GM19193 (cell line): ENCODE data around the gene SERPINB1.

Source experiments
- POLR2A ChIP-seq: IDR thresholded peaks from 4 replicates; pipeline ENCODE4 v1.6.1; 2011; ENCODE audit not compliant: insufficient read depth, insufficient read length; ENCODE audit errors: extremely low read depth

The SERPINB1 gene

DNA sequence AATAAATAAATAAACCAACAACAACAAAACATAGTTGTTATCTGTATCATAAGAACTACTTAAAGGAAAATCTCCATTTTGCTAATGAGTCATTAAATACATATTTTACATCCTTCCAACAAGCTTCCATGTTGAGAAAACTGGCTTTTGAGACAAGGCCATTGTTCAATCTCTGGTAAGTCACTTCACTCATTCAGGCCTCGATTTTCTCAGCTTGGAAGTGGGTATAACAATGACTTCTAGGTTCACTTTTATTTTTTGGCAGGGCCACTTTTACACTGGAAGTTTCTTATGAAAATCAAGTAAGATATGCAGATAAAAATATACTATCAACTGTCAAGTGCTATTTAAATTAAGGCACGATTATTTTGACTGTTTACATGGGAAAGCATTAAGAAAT is 46.5 kb downstream of the SERPINB1 start:
- TF ChIP-seq POLR2A: no peak

DNA sequence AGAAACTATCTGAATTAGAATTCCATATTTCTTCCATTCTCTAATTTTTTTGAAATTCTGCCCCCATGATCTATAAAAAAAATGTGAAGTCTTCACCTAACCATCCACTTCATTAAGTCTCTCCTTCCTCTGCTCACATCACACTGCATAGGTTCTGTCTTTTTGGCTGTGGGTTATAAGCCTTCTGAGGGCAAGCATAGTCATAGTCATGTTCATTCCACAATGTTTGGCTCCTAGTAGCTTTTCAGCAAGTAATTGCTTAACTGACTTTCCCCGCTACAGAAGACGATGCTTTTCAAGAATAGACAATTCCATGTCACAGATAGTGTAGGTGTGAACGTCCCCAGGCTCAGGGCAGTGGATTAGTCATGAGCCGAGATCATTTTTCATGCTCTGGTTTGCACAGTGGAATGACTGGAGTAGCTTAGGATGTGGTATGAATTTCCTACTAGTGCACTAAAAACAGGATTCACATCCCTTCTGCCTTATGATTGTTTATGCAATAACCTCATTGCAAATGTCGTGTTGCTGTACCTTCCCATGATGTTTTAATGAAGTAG is 47.4 kb downstream of the SERPINB1 start:
- no peak for TF ChIP-seq POLR2A

DNA sequence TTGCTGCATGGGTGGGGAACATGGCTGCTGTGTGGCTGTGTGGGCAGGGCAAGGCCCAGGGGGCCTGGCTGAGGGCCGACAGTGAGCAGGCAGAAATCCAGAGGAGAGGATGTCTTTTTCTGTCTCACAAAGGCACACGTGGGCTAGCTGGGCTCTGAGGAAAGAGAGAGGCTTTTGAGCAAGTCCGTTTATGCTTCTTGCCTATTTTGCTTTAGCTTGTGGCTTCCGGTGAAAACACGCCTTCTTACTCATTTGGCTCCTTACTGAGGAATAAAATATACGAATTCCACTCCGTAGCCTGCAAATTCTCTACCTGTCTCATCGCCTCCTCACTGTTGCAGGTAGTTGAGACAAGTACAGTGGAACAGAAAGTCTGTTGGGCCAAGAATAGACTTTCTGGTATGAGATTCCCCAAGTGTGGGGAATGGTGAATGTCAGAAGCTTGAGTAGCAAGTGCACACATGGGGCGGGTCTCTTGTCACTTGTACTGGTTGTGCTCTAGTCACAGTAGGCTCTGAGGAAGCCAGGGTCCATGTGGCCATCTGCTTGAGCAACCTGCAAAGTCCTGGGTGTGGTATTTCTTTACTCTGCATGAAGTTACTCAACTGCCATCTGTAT is 48.0 kb downstream of the SERPINB1 start:
- no peak for TF ChIP-seq POLR2A

DNA sequence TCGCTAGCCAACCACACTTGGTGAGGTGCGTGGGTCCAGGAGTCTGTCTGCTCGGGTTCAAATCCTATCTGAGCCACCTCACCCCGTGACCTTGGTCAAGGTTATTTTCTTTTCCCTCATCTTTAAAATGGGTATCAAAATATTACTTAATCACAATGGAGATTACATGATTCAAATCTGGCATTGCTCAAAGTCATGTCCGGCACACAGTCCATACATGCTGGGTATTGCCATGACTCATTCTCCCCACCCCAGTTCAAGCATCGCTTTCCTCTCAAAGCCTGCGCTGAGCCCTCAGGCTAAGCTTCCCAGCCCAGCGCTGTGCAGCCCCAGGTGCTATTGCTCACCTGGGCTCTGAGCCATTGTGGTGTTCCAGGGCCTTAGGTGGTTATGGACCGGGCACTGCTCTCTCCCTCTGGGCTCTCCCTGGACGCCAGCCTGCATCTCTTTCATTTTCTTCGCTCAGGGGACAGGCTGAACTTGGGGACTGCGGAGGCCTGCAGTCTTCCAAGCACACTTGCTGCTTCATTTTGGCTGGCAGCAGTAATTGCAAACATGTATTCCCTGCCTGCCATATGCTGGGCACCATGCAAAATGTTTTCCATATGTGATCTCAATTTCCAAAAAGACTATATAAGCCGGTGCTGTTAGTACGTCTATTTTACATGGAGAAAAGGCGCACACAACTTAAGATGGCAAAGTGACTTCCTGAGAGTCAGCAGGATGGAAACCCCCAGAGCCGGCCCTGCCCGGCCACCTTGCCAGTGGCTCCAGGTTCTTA is 49.1 kb downstream of the SERPINB1 start:
- TF ChIP-seq POLR2A: no peak

DNA sequence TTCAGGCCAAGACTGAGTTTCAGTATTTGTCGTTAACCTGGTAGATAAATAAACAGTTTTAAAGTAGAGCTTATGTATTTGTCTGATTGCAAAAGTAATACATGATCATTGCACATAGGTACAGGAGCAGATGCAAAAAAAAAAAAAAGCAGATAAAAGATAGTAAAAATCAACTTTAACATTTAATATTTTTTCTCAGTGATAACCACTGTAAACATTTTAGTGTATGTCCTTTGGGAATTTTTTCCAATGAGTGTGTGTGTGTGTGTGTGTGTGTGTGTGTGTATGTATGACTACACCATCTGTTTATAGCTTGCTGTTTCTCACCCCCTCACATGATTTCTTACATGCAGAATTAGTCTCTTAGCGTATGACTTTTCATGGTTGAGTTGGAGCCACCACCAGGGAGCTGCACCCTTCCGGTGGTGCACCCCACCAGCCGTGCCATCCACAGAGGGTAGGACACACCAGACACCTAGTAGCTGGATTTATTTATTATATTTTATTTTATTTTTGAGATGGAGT is 50.2 kb downstream of the SERPINB1 start:
- TF ChIP-seq POLR2A: no peak

DNA sequence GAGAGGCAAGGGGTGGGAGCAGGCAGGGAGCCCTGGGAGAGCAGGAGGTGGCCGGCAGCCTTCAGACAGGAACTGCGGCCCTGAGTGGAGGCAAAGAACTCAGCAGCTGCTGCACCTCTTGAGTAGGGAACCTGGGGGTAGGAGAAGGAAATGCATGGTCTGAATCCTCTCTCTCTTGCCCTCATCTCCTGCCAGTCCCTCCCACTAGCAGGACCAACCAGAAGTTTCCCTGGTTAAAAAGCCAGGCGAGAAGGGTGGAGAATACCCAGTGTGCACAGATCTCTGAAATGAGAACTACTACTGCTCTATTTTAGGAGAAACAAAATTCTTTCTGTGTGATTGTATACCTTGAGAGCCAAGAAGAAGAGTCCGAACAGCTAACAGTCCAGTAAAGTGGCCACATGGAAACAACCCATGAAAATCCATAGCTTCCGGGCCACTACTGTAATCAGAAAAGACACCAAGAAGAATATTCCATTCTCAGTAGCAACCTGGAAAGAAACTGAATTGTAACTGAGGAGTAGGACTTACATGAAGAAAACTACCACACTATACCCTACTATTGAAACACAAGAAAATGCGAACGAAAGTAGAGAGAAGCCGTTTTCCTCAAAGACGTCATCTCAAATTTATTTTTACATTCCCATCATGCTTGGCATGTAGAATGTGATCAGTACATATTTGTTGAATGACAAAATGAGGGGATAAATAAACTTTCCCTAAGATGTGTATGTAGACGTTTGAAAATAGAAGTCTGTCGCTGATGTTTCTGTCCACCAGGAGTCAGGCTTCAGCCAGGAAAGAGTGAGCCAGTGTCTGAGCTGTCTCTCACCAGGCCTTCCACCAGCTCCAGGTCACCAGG is 50.8 kb downstream of the SERPINB1 start:
- no peak for TF ChIP-seq POLR2A

DNA sequence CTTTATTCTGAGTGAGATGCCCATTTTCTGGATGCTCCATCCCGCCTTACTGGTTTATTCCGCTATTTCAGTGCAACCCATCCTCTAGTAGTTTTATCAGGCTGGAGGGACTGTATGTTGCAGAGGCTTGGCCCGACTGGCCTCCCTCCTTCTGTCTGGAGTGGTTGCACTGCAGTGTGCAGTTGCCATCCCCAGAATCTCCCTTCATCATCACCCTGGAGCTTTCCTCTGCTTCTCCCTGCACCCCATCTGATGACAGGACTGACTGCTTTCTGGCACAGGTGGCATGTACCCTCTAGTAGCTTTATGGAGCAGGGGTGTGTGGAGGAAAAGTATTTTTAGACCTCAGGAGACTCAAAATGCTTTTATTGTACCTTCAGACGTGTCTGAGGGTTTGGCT is 55.4 kb downstream of the SERPINB1 start:
- no peak for TF ChIP-seq POLR2A

DNA sequence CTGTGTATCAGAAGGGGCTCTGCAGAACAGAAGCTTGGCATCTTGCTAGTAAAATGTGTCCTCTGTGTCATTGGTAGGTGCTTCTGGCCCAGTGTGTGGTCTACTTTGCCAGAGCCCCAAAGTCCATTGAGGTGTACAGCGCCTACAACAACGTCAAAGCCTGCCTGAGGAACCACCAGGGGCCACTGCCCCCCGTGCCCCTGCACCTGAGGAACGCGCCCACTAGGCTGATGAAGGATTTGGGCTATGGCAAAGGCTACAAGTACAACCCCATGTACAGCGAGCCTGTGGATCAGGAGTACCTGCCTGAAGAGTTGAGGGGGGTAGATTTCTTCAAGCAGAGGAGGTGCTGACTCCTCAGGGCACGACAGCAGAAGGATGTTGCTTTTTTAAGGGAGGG is 56.7 kb downstream of the SERPINB1 start:
- TF ChIP-seq POLR2A: no peak

DNA sequence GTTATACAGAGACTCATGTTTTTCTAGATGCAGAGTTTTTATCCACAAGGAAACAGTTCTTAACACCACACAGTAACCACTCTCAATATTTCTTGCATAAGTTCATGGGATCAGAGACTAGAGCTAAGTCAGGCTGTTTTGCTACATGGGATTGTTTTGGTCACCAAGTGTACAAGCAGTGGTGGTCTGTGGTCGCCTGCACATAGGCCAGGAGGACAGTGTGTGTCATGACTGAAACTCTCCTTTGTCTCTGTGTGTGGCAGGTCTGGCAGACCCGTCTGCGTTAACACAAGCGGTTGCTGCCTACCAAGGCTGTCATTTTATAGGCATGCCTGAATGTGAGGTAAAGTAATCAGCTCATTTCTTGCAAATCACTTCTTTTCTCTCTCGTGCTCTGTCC is 57.6 kb downstream of the SERPINB1 start:
- TF ChIP-seq POLR2A: no peak

DNA sequence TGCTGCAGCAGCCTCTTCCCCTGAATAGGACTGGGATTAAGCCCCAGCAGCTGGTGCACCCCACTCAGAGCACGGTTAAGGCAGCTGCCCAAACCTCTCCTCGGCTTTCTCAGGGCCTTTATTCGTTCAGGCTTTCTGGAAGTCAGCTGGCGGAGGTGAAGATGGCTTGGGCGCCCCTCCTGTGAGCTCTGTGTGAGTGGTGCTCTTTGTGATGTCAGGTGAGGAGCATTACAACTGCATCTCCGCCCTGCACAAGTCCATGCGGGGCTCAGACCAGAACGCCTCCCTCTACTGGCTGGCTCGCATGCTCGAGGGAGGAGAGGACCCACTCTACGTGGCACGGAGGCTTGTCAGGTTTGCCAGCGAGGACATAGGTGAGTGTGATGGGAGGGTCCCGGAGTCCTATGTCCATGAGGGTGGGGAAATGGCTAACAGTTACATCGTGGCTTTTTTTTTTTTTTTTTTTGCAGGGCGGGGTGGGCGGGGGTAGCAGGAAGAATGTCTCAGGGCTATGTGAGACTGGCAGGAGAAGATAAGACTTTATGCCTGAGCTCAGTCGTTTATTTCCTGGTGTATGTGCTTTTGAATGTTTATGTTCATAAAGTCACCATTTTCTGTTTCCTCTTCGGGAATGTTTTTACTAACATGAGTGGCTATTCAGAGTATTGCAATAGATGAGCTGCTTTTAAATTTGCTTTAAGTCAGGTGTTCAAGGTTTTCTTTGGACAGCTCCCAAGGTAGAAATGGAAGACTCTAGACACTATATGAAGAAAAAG is 58.3 kb downstream of the SERPINB1 start:
- no peak for TF ChIP-seq POLR2A

DNA sequence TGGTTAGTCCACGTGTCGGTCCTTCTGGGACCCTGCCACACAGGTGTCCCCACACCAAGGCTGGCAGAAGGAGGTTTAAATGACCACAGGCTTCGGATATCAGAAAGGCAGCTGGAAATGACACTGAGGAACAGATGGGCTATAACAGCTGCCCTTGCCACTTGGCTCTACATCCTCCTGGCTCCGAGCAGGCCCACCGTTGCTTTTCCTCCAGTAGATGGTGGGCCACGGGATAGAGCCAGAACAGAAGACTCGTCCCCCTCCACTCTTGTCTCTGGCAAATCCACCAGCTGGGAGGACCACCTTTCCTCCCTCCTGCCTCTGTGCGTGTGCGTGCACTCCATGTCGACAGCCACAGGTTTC is 58.9 kb downstream of the SERPINB1 start:
- TF ChIP-seq POLR2A: no peak

DNA sequence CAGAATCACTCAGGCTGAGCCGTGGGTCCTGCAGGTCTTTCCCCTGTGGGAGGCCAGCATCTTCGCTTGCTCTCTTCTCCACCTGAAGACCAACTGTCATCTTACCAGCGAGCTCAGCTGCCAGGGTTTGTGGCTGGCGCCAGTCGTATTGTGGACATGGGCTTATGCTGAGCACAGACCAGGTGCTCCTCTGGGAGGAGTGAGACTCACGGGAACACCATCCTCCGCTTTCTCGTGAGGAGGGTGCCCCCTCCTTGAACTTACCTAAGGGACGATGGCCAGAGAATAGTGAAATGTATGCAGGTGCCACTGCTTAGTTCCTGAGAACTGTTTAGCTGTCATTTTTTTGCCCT is 59.3 kb downstream of the SERPINB1 start:
- no peak for TF ChIP-seq POLR2A
